HepG2 (cell line): ENCODE data around the gene PSMD5. TPM values are rescaled to one million over a fixed set of nuclear protein-coding genes. Genes with fewer than 3 reads are reported as not detected.
A peak's percentile ranks its signal among the peaks of the same experiment; 100 is the strongest.

ENCODE experiments used
- ATF6 ChIP-seq: sonication (generic); formaldehyde crosslinking; conservative IDR thresholded peaks from 2 replicates; pipeline ENCODE4 v1.4.0; 2020; ENCODE audit warnings: missing genetic modification reagents
- EP300 ChIP-seq, 3 experiments: sonication (generic) in 1 of 3; formaldehyde crosslinking in 1 of 3; IDR thresholded peaks; 2 replicates each; pipeline versions ENCODE4 v1.5.1 to v1.6.1; 2011 to 2020; ENCODE audit warnings: low read depth in 2 of 3, low read length in 2 of 3, borderline replicate concordance in 1 of 3, improper control_type of control experiment in 1 of 3, mild to moderate bottlenecking in 1 of 3, missing genetic modification reagents in 1 of 3, moderate library complexity in 1 of 3
- FOXO1 ChIP-seq: sonication (generic); formaldehyde crosslinking; IDR thresholded peaks from 2 replicates; pipeline ENCODE4 v1.4.0; 2020; ENCODE audit warnings: missing genetic modification reagents
- HOXA9 ChIP-seq: sonication (generic); formaldehyde crosslinking; IDR thresholded peaks from 2 replicates; pipeline ENCODE4 v1.8.1; 2022; ENCODE audit warnings: missing genetic modification reagents, mild to moderate bottlenecking, moderate library complexity, borderline replicate concordance
- LBX2 ChIP-seq: sonication (generic); formaldehyde crosslinking; IDR thresholded peaks from 2 replicates; pipeline ENCODE4 v1.5.0; 2020; ENCODE audit warnings: missing genetic modification reagents, mild to moderate bottlenecking, borderline replicate concordance
- MLX ChIP-seq: IDR thresholded peaks from 2 replicates; pipeline ENCODE4 v1.6.1; 2016
- POLR2G ChIP-seq: fragments of 200-400 bp; formaldehyde crosslinking; IDR thresholded peaks from 2 replicates; pipeline ENCODE4 v1.6.1; 2018; ENCODE audit warnings: mild to moderate bottlenecking, low read depth, low read length, moderate library complexity
- PREB ChIP-seq: sonication (generic); formaldehyde crosslinking; IDR thresholded peaks from 2 replicates; pipeline ENCODE4 v1.4.0; 2020; ENCODE audit warnings: missing genetic modification reagents
- RFXAP ChIP-seq: sonication (generic); formaldehyde crosslinking; IDR thresholded peaks from 2 replicates; pipeline ENCODE4 v1.4.0; 2020; ENCODE audit warnings: missing genetic modification reagents, borderline replicate concordance
- TEAD2 ChIP-seq: sonication (generic); formaldehyde crosslinking; IDR thresholded peaks from 2 replicates; pipeline ENCODE4 v1.9.0; 2021; ENCODE audit warnings: missing genetic modification reagents
- TEF ChIP-seq: sonication (generic); formaldehyde crosslinking; IDR thresholded peaks from 2 replicates; pipeline ENCODE4 v1.5.0; 2020; ENCODE audit warnings: missing genetic modification reagents
- ZNF260 ChIP-seq: sonication (generic); formaldehyde crosslinking; IDR thresholded peaks from 2 replicates; pipeline ENCODE4 v1.4.0; 2020; ENCODE audit warnings: missing genetic modification reagents, low read depth, mild to moderate bottlenecking, borderline replicate concordance
- ZNF281 ChIP-seq: sonication (generic); formaldehyde crosslinking; IDR thresholded peaks from 2 replicates; pipeline ENCODE4 v1.4.0; 2020; ENCODE audit warnings: missing genetic modification reagents, borderline replicate concordance
- ZNF770 ChIP-seq: sonication (generic); formaldehyde crosslinking; IDR thresholded peaks from 2 replicates; pipeline ENCODE4 v1.5.0; 2020; ENCODE audit warnings: mild to moderate bottlenecking, missing genetic modification reagents
- ZNF775 ChIP-seq: sonication (generic); formaldehyde crosslinking; IDR thresholded peaks from 2 replicates; pipeline ENCODE4 v1.4.0; 2020; ENCODE audit warnings: missing genetic modification reagents, mild to moderate bottlenecking, moderate library complexity, borderline replicate concordance
- polyA plus RNA-seq, 8 experiments: library from polyadenylated mRNA; depleted of rRNA in 3 of 8; stranded (reverse) in 7 of 8; unstranded in 1 of 8; fragments of >200 nt; fragmentation: Illumina TruSeq in 4 of 8; extraction: Trizol in 4 of 8; gene quantifications; 2 replicates each; pipeline versions ENCODE4 v1.2.1 to v1.2.3, GENCODE V29; 2011 to 2016; ENCODE audit warnings: low read depth in 4 of 8, missing spikeins in 1 of 8, mixed read lengths in 1 of 8; ENCODE audit not compliant: insufficient read depth in 1 of 8
- total RNA-seq, 5 experiments: library from RNA; depleted of rRNA; stranded (reverse); fragments of >200 nt; fragmentation: Illumina TruSeq; extraction: Trizol; gene quantifications; 2 replicates each; pipeline ENCODE4 v1.2.3, GENCODE V29; 2016; ENCODE audit warnings: low read depth in 1 of 5

The PSMD5 gene
- total and polyA plus RNA-seq, 2 of the 13 experiments (the other 11 are each of a cell fraction or from before 2014, with no cell fraction given), result 12.7 to 18.1 TPM

- no peak for TF ChIP-seq ATF6
- no peak for TF ChIP-seq TEF (CRISPR knock-in tag)
- TF ChIP-seq ZNF770 (CRISPR knock-in tag), result peak; percentile 27; the same call in 1 of the 2 replicates
- no peak for TF ChIP-seq LBX2 (CRISPR knock-in tag)
- no peak for TF ChIP-seq ZNF775 (CRISPR knock-in tag)
- TF ChIP-seq TEAD2 (CRISPR knock-in tag), result no peak
- TF ChIP-seq POLR2G, result no peak
- TF ChIP-seq HOXA9 (CRISPR knock-in tag), result no peak
- TF ChIP-seq RFXAP (CRISPR knock-in tag), result no peak
- peak; percentile 84 for TF ChIP-seq FOXO1
- TF ChIP-seq PREB (CRISPR knock-in tag), result no peak
- peak; percentile 55; the same call in 1 of the 2 replicates for TF ChIP-seq MLX
- no peak for TF ChIP-seq ZNF281 (CRISPR knock-in tag)
- TF ChIP-seq ZNF260, result no peak
- peak; percentile 96 to 97 for TF ChIP-seq EP300 (IDR thresholded peaks at IDR 0.05; ENCODE audit: low read depth in 2 of 2, low read length in 2 of 2)
- peak; percentile 81; the same call in 1 of the 2 replicates for TF ChIP-seq EP300 (CRISPR knock-in tag; IDR thresholded peaks at IDR 0.05; ENCODE audit: borderline replicate concordance)
These were observed 64.0 kb downstream of the PSMD5 start (continued) for GRCh38 chr9:120778758-120779157.
